ENCODE results near the gene CLCF1. TPM values are rescaled to one million over a fixed set of nuclear protein-coding genes. Genes with fewer than 3 reads are reported as not detected.

The CLCF1 gene
- total and polyA plus RNA-seq, 2 of the 13 experiments (the other 11 are each of a cell fraction or from before 2014, with no cell fraction given), result 0.49 to 0.78 TPM

GRCh38 chr11:67391304-67392182 lies 18.1 kb upstream of the CLCF1 start, which contains the start of gene RAD9A (continued):
- TF ChIP-seq ZBTB7B (CRISPR knock-in tag; IDR thresholded peaks at IDR 0.05) (peak; percentile 77; the same call in 1 of the 2 replicates), NR2F6 (IDR thresholded peaks at IDR 0.05) (no peak), NR2F6 (CRISPR knock-in tag; IDR thresholded peaks at IDR 0.05) (peak; percentile 79), MATR3 (CRISPR knock-in tag; IDR thresholded peaks at IDR 0.05) (no peak), ZNF724P (CRISPR knock-in tag; IDR thresholded peaks at IDR 0.05; ENCODE audit: borderline replicate concordance) (no peak), FOXM1 (CRISPR knock-in tag; IDR thresholded peaks at IDR 0.05) (no peak), CC2D1A (CRISPR knock-in tag; IDR thresholded peaks at IDR 0.05) (0 out of 2 replicates have a peak, but pooled peaks have one; percentile 47), ZBTB38 (CRISPR knock-in tag; IDR thresholded peaks at IDR 0.05) (peak; percentile 79; the same call in 1 of the 2 replicates), RFXAP (CRISPR knock-in tag; IDR thresholded peaks at IDR 0.05; ENCODE audit: borderline replicate concordance) (peak; percentile 77; the same call in 1 of the 2 replicates), CBFB (CRISPR knock-in tag; IDR thresholded peaks at IDR 0.05) (peak; percentile 87; the same call in 1 of the 2 replicates), PREB (CRISPR knock-in tag; IDR thresholded peaks at IDR 0.05) (peak; percentile 64; the same call in 1 of the 2 replicates), SMYD3 (CRISPR knock-in tag; IDR thresholded peaks at IDR 0.05) (no peak; the same call in 1 of the 2 replicates), ZBTB7A (CRISPR knock-in tag; IDR thresholded peaks at IDR 0.05) (peak; percentile 92; the same call in 1 of the 2 replicates), SUZ12 (IDR thresholded peaks at IDR 0.05; ENCODE audit: low read depth, low read length) (no peak), ZFP62 (CRISPR knock-in tag; IDR thresholded peaks at IDR 0.05) (no peak), KLF11 (CRISPR knock-in tag; IDR thresholded peaks at IDR 0.05) (no peak), HNF4G (IDR thresholded peaks at IDR 0.05; ENCODE audit: borderline replicate concordance, low read depth, low read length) (no peak; the same call in 1 of the 2 replicates), HNF4G (CRISPR knock-in tag; IDR thresholded peaks at IDR 0.05; ENCODE audit: borderline replicate concordance, low read depth) (no peak)
- TF ChIP-seq, protein P1, sequence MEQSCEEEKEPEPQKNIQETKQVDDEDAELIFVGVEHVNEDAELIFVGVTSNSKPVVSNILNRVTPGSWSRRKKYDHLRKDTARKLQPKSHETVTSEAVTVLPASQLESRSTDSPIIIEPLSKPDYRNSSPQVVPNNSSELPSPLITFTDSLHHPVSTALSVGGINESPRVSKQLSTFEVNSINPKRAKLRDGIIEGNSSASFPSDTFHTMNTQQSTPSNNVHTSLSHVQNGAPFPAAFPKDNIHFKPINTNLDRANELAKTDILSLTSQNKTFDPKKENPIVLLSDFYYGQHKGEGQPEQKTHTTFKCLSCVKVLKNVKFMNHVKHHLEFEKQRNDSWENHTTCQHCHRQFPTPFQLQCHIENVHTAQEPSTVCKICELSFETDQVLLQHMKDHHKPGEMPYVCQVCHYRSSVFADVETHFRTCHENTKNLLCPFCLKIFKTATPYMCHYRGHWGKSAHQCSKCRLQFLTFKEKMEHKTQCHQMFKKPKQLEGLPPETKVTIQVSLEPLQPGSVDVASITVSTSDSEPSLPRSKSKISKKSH (CRISPR knock-in tag; IDR thresholded peaks at IDR 0.05; ENCODE audit: borderline replicate concordance), result peak; percentile 94
- TF ChIP-seq, protein P2, sequence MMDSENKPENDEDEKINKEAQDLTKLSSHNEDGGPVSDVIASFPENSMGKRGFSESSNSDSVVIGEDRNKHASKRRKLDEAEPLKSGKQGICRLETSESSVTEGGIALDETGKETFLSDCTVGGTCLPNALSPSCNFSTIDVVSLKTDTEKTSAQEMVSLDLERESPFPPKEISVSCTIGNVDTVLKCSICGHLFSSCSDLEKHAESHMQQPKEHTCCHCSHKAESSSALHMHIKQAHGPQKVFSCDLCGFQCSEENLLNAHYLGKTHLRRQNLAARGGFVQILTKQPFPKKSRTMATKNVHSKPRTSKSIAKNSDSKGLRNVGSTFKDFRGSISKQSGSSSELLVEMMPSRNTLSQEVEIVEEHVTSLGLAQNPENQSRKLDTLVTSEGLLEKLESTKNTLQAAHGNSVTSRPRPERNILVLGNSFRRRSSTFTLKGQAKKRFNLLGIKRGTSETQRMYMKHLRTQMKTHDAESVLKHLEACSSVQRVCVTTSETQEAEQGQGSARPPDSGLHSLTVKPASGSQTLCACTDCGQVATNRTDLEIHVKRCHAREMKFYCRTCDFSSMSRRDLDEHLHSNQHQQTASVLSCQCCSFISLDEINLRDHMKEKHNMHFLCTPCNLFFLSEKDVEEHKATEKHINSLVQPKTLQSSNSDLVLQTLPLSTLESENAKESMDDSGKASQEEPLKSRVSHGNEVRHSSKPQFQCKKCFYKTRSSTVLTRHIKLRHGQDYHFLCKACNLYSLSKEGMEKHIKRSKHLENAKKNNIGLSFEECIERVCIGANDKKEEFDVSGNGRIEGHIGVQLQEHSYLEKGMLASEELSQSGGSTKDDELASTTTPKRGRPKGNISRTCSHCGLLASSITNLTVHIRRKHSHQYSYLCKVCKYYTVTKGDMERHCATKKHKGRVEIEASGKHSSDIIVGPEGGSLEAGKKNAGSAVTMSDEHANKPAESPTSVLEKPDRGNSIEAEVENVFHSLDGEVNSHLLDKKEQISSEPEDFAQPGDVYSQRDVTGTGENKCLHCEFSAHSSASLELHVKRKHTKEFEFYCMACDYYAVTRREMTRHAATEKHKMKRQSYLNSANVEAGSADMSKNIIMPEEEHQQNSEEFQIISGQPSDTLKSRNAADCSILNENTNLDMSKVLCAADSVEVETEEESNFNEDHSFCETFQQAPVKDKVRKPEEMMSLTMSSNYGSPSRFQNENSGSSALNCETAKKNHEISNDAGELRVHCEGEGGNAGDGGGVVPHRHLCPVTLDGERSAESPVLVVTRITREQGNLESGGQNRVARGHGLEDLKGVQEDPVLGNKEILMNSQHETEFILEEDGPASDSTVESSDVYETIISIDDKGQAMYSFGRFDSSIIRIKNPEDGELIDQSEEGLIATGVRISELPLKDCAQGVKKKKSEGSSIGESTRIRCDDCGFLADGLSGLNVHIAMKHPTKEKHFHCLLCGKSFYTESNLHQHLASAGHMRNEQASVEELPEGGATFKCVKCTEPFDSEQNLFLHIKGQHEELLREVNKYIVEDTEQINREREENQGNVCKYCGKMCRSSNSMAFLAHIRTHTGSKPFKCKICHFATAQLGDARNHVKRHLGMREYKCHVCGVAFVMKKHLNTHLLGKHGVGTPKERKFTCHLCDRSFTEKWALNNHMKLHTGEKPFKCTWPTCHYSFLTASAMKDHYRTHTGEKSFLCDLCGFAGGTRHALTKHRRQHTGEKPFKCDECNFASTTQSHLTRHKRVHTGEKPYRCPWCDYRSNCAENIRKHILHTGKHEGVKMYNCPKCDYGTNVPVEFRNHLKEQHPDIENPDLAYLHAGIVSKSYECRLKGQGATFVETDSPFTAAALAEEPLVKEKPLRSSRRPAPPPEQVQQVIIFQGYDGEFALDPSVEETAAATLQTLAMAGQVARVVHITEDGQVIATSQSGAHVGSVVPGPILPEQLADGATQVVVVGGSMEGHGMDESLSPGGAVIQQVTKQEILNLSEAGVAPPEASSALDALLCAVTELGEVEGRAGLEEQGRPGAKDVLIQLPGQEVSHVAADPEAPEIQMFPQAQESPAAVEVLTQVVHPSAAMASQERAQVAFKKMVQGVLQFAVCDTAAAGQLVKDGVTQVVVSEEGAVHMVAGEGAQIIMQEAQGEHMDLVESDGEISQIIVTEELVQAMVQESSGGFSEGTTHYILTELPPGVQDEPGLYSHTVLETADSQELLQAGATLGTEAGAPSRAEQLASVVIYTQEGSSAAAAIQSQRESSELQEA (CRISPR knock-in tag; IDR thresholded peaks at IDR 0.05; ENCODE audit: not compliant biosample characterization), result peak; percentile 77

Measured in HepG2 (cell line).